Calu3 (cell line): ENCODE results near the gene MYEF2. TPM values are rescaled to one million over a fixed set of nuclear protein-coding genes. Genes with fewer than 3 reads are reported as not detected.

ENCODE experiments used
- BruUV-seq: library from RNA; stranded (reverse); fragments of 400-500 nt; replicated peaks from 2 replicates; lab custom pipeline; 2021; lab: Mats Ljungman, UMichigan
- CTCF ChIA-PET: fragments of 300-600 bp; sonication (Branson Sonifier 250); formaldehyde crosslinking; loops from one replicate; lab custom pipeline; 2022; ENCODE audit warnings: antibody characterized with exemption; lab: Charles Lee
- DNase-seq: peaks from one replicate; pipeline ENCODE4 v3.0.0; 2022
- H3K27ac Mint-ChIP-seq: one replicate; pipeline ENCODE4 v1.8.0; 2022; ENCODE audit warnings: mixed read lengths; ENCODE audit not compliant: unreplicated experiment
- H3K27me3 Mint-ChIP-seq: one replicate; pipeline ENCODE4 v1.8.0; 2022; ENCODE audit warnings: mixed read lengths; ENCODE audit not compliant: unreplicated experiment
- H3K36me3 Mint-ChIP-seq: one replicate; pipeline ENCODE4 v1.8.0; 2022; ENCODE audit warnings: mild to moderate bottlenecking, moderate library complexity, mixed read lengths; ENCODE audit not compliant: insufficient read depth, unreplicated experiment
- H3K4me1 Mint-ChIP-seq: one replicate; pipeline ENCODE4 v1.8.0; 2022; ENCODE audit warnings: mild to moderate bottlenecking, low read depth, mixed read lengths; ENCODE audit not compliant: unreplicated experiment
- H3K4me3 Mint-ChIP-seq: one replicate; pipeline ENCODE4 v1.8.0; 2022; ENCODE audit warnings: mild to moderate bottlenecking, low read depth, moderate library complexity, mixed read lengths; ENCODE audit not compliant: unreplicated experiment
- H3K9me3 Mint-ChIP-seq: one replicate; pipeline ENCODE4 v1.8.0; 2022; ENCODE audit warnings: low read depth, mixed read lengths; ENCODE audit not compliant: unreplicated experiment
- CTCF ChIP-seq: fragments of 200-600 bp; IDR thresholded peaks from one replicate; pipeline ENCODE4 v1.8.0; 2022; ENCODE audit warnings: antibody characterized with exemption; ENCODE audit not compliant: unreplicated experiment
- intact Hi-C: fragments of 100-400 bp; cut with micrococcal nuclease; formaldehyde crosslinking; loops from one replicate; pipeline ENCODE4 v1.10.0; 2022; ENCODE audit not compliant: unreplicated experiment
- total RNA-seq: library from RNA; stranded (reverse); gene quantifications from 2 replicates; pipeline ENCODE4 v1.2.3, GENCODE V29; 2022

Gene MYEF2
- total RNA-seq, 1 experiment from 2014 or later, result 31.1 TPM

DNA sequence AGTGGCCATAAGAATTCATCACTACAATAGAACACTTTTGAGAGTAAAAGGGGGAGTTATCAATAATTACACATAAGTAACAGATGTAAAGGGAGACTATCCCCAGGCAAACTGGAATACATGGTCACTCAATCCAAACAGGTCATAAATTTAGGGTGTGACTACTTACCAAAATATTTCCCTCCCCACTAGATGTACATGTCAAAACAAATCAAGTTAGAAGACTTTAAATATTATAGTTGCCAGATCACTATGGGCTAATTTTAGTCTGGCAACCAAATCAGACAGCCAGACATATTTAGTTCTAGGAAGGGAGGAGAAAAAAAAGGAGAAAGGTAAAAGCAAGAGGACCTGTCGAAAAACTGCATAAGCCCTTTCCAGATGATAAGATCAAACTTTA is 34.2 kb downstream of the MYEF2 start:
- no peak for DNase-seq

DNA sequence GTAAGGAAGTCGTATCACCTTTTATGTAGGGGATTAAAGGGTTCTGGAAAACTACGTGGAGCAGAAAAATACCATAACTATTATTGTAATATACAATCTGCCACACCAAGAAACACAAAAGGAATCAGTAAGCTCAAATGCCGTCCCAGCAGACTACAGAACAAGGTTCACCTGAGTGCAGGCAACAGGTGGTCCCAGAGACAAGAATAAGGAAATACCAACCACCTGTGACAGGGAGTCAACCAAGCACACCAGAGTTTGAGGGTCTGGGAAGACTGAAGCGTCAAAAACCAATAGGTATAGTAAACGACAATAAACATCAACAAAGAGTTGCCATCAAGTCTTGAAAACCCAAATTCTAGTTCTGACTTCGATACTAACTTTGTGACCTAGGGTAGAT is 45.2 kb downstream of the MYEF2 start:
- H3K4me3 Mint-ChIP-seq, result no peak overlapping the region
- CTCF ChIA-PET, result no interaction called here
- no peaks in the 10 kb centered on the region for H3K4me1 Mint-ChIP-seq
- no peaks in the 10 kb centered on the region for H3K27me3 Mint-ChIP-seq
- no peaks in the 10 kb centered on the region for H3K9me3 Mint-ChIP-seq
- H3K27ac Mint-ChIP-seq, result no peak overlapping the region
- no peak for TF ChIP-seq CTCF
- no peak for DNase-seq
- H3K36me3 Mint-ChIP-seq, result no peaks in the 10 kb centered on the region
- no TSS peak for BruUV-seq
- intact Hi-C loops, result no loop called here

More for the DNA sequence above, 34.2 kb downstream of the MYEF2 start:
- peaks cover 5% of the 10 kb centered on the region for H3K36me3 Mint-ChIP-seq
- no peaks in the 10 kb centered on the region for H3K9me3 Mint-ChIP-seq
- BruUV-seq, result no TSS peak
- CTCF ChIA-PET, result no interaction called here
- TF ChIP-seq CTCF, result no peak
- H3K4me1 Mint-ChIP-seq, result no peaks in the 10 kb centered on the region
- H3K27me3 Mint-ChIP-seq, result no peaks in the 10 kb centered on the region
- H3K27ac Mint-ChIP-seq, result no peak overlapping the region
- no peak overlapping the region for H3K4me3 Mint-ChIP-seq
- intact Hi-C loops, result no loop called here

GRCh38 chr15:48131324-48131723 is 46.8 kb downstream of the MYEF2 start:
- H3K4me3 Mint-ChIP-seq, result no peak overlapping the region
- peaks cover 7% of the 10 kb centered on the region for H3K27me3 Mint-ChIP-seq
- no peaks in the 10 kb centered on the region for H3K9me3 Mint-ChIP-seq
- no peak overlapping the region for H3K27ac Mint-ChIP-seq
- no peaks in the 10 kb centered on the region for H3K36me3 Mint-ChIP-seq
- TF ChIP-seq CTCF, result no peak
- CTCF ChIA-PET, result no interaction called here
- H3K4me1 Mint-ChIP-seq, result no peaks in the 10 kb centered on the region
- intact Hi-C loops, result no loop called here
- no peak for DNase-seq
- BruUV-seq, result no TSS peak

DNA sequence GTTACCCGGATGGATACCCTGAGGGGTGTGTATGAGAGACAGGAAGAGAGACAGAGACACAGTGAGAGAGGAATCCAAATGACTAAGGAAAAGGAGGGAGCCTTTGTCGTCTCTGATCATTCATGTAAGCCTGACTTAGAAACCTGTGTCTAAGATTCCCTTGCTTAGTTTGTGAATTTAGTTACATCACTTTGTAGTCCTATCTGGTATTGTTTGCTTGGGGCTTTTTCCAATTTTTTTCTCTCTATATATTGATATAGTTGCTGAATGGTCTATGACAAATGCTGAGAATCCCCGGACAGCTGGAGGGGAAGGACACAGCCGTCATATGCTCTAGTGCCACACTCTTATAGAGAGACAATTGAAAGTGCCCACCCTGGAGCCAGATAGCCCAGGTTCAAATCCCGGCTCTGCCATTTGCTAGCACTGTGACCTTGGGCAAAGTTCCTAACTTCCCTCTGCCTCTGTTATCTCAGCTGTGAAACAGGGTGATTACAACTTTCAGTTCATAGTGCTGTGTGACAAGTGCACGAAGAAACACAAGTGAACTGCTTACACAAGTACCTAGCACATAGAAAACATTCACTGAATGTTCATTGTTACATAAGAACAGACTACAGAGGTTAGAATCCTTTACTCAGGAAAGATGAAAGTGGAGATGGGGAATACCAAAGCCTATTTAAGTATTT is 51.3 kb downstream of the MYEF2 start:
- no TSS peak for BruUV-seq
- TF ChIP-seq CTCF, result no peak
- Mint-ChIP-seq H3K4me1 (no peaks in the 10 kb centered on the region), H3K4me3 (no peak overlapping the region), H3K27ac (no peak overlapping the region), H3K36me3 (no peaks in the 10 kb centered on the region), H3K9me3 (no peaks in the 10 kb centered on the region), H3K27me3 (peaks cover 8% of the 10 kb centered on the region)
- no peak for DNase-seq
- intact Hi-C loops, result no loop called here
- CTCF ChIA-PET, result no interaction called here
